ENCODE data around the gene CHST6.

- TF ChIP-seq CTCF (IDR thresholded peaks at IDR 0.05) (no peak), POLR2A (IDR thresholded peaks at IDR 0.05) (no peak)
Observed at GRCh38 chr16:75445298-75445697, 49.9 kb downstream of the CHST6 start.
